ELF-1 (cell line): ENCODE measurements around the gene EML2.
A peak's percentile ranks its signal among the peaks of the same experiment; 100 is the strongest.
"Not testable (repeated sequence)": the region's sequence is repeated elsewhere in the genome, so short reads cannot be mapped to it uniquely, and the experiment has no call there.

Source experiments
- DNase-seq: peaks from one replicate; pipeline ENCODE4 v3.0.0-alpha.2; 2016; ENCODE audit warnings: low read depth, low spot score

EML2 gene, protein sequence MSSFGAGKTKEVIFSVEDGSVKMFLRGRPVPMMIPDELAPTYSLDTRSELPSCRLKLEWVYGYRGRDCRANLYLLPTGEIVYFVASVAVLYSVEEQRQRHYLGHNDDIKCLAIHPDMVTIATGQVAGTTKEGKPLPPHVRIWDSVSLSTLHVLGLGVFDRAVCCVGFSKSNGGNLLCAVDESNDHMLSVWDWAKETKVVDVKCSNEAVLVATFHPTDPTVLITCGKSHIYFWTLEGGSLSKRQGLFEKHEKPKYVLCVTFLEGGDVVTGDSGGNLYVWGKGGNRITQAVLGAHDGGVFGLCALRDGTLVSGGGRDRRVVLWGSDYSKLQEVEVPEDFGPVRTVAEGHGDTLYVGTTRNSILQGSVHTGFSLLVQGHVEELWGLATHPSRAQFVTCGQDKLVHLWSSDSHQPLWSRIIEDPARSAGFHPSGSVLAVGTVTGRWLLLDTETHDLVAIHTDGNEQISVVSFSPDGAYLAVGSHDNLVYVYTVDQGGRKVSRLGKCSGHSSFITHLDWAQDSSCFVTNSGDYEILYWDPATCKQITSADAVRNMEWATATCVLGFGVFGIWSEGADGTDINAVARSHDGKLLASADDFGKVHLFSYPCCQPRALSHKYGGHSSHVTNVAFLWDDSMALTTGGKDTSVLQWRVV

DNA sequence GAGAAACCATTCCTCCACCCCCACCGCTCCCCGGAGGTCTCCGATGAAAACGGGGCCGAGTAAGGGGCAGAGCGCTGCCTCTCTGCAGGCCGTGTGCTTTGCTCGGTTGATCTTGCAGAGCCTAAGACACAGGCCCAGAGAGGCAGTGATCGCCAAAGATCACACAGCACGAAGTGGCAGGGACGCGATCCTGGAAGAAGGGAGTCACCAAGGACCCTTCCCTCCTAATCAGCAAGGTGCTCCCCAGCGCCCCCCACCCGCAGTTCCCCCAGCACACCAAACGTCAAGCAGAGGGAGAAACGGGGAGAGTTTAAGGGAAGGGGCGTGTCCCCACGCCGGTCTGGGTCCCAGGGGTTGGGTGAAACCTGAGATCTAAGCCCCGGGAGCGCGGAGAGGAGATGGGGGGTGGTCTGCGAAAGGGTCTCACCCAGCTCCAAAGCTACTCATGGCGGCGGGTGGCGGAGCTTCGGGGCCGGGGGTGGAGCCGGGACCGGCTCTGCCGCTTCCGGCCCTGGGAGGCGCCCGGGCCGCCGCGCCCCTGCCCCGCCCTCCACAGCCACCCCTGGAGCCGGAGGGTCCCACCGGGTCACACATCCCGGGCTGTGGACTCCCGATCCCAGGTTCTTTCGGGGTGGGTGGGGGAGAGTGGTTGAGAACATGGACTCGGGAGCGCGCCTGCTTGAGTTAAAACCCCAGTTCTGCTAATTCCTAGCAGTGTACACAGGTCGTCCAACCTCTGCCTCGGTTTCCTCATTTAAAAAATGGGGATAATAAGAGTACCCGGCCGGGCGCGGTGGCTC is at the start of gene EML2:
Gene EML2, minus strand, starts transcription at position 468 of the 800 bp plus-strand sequence. Its CDS starts 21 bp downstream, at position 447.
- DNase-seq, result peak; percentile 89

DNA sequence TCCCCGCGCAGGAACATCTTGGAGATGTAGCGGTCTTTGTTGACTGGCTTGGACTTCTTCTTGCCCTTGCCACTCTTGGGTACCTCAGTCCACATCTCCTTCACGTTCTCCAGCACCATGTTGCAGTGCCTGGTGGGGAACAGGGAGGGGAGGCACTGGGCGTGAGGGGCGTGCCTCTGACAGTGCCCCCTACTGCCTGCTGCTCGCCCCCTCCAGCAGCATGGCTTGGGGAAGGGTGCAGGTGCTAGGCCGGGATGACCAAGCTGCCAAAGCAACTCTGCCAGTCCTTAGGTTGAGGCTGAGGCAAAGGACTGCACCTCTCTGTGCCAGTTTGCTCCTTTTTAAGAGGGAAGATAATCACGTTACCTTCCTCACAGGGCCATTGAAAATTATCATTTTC is 48.4 kb upstream of the EML2 start:
- no peak for DNase-seq

DNA sequence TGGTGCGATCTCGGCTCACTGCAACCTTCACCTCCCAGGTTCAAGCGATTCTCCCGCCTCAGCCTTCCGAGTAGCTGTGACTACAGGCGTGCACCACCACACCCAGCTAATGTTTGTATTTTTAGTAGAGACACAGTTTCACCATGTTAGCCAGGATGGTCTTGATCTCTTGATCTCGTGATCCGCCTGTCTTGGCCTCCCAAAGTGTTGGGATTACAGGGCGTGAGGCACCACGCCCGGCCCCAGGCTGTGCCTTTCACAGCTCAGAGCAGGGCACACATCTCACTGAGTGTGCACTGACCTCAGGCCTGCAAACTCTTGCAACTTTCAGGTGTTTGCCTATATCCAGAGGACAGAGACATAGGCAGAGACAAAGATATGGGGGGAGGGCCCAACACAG is 45.8 kb upstream of the EML2 start:
- not testable (repeated sequence) for DNase-seq

DNA sequence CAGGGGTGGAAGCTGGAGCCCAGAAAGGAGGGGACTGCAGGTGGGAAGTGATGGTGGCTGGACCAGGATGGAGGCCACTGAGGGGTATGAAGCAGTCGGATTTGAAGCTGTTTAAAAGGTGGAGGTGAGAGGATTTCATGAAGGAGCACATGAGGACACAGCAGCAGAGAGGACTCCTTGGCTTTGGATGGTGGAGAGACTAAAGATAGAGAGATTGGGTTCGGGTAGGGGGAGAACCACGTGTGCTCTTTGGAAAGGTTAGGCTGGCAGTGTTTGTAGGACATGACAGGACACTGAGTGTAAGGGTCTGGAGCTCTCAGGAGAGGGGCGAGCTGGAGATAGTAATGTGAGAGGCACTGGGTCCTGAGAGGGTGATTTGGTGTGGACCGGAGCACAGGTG is 43.7 kb upstream of the EML2 start:
- no peak for DNase-seq

DNA sequence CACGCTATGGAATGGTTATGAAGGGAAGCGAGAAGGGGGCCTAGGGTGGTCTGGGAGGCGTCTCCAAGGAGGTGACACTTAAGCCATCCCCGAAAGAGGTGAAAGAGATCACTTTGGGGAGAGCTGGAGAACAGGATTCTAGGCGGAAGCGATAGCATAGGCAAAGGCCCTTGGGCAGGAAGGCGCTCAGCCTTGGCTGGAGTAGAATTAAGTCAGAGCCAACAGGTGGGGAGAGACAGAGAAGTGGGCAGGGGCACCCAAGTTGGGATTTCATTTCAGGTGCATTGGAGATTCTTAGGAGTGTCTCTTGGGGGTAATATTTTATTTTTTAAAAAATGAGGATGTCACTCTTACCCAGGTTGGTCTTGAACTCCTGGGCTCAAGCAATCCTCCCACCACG is 42.9 kb upstream of the EML2 start:
- DNase-seq, result no peak

DNA sequence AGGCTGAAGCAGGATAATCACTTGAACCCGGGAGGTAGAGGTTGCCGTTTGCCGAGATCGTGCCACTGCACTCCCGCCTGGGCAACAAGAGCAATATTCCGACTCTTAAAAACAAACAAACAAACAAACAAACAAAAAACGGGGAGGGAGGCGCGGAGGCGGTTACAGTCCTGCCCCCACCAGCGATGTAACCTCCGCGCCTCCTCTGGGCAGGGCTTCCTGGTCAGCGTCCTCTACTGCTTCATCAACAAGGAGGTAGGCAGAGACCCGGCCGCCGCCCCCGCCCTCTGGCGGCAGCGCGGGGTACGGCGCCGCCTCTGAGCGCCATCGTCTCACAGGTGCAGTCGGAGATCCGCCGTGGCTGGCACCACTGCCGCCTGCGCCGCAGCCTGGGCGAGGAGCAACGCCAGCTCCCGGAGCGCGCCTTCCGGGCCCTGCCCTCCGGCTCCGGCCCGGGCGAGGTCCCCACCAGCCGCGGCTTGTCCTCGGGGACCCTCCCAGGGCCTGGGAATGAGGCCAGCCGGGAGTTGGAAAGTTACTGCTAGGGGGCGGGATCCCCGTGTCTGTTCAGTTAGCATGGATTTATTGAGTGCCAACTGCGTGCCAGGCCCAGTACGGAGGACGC is 42.3 kb upstream of the EML2 start:
- peak; percentile 97 for DNase-seq

DNA sequence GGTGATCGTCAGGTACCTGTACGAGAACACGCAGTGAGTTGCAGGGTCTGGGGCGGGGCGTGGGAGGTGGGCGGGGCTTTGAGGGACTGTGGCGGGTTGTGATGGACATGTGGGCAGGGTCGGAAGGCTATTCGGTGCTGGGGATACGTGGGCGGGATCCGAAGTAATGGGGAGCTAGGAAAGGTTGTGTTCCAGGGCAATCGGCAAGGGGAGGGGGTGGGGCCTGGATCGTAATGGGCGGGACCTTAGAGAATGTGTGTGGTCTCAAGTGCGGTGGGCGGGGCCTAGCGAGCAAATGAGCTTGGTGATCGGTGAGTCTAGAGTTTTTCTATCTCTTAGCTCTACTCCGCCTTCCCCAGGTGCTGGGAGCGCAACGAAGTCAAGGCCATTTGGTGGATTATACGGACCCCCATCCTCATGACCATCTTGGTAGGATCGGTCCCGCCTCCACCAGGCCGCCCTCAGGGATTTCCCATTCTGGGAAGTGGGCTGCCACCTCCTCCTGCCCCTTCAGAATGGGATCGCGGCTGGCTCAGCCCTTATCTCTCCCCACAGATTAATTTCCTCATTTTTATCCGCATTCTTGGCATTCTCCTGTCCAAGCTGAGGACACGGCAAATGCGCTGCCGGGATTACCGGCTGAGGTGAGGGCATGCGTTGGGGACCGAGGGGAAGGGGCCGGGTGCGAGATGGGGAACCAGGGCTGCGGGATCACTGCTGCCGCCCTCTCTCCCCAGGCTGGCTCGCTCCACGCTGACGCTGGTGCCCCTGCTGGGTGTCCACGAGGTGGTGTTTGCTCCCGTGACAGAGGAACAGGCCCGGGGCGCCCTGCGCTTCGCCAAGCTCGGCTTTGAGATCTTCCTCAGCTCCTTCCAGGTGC is 38.4 kb upstream of the EML2 start:
- DNase-seq, result peak; percentile 98

DNA sequence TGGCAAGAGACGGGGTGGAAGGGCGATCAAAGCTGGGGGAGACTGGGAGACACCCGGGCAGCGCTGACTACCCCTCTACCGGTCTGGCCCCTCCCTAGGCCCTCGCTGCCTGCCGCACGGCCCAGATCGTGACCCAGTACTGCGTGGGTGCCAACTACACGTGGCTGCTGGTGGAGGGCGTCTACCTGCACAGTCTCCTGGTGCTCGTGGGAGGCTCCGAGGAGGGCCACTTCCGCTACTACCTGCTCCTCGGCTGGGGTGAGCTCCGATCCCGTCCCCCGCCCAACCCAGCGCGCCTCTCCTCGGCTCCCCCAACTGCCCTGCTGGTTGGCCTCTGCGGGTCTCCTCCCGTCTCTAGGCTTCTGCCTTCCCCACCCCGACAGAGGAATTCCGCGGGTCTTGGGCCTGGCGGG is 37.7 kb upstream of the EML2 start:
- peak; percentile 56 for DNase-seq

DNA sequence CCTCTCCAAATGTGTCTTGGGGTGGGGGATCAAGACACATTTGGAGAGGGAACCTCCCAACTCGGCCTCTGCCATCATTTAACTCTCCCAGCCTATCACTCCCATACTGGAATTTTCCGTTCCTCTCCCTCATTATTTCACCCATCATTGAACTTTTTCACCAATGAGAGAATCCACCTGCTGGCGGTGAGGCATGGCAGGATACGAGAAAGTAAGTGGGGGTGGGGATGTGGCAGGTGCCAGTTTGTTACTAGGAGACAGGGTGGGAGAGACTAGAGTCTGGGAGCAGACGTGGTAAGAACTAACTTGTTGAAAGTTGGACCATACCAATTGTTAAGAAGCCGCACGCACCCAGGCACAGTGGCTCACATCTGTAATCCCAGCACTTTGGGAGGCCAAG is 35.7 kb upstream of the EML2 start:
- no peak for DNase-seq

DNA sequence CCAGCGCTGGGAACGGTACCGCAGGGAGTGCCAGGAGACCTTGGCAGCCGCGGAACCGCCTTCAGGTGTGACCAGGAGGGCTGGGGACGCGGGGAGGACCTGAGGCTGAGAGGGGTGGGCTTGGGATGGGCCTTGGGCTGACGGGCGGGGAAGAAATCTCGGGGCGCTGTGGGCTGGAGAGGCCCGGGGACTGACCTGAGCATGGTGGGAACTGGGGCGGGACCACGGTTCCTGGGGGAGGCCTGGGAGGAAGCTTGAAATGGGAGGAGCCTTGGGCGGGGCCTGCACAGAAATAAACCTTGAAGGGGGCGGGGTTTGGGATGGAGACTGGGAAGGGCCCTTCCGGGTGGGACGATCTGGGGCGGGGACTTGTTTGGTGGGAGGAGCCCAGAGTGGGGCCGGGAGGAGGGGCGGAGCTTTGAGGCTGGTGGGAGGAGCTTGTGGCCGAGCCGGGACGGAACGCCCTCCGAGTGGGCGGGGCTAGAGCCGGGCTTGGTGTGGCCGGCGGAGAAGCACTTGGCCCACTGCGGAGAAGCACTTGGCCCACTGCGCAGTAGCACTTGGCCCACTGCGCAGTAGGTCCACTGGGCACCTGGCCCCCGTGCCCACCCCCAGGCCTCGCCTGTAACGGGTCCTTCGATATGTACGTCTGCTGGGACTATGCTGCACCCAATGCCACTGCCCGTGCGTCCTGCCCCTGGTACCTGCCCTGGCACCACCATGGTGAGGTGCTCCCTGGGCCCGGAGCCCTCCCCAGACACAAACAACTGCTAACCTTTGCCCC is 31.7 kb upstream of the EML2 start:
- DNase-seq, result peak; percentile 93

DNA sequence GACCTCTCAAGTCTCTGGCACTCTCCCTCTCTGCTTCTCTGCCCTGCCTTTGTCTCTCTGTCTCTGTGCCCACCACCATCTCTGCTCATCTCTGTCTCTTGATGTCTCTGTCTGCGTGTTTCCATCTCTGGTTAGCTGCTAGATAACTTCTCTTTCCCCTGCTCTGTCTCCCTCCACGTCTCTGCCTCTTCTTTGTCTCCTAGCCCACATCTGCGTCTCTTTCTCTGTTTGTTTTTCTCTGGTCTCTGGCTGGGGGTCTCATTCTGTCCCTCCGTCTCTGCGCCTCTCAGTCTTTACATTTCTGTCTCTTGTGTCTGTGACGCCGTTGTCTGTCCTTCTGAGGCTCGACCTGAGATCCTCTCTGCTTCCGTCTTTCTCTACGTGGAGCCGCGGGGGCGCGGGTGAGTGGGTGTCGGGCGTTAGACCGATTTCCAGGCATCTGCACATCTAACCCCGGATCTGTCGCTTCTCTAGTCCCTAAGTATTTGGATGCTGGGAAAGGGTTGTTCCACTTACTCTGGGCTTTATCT is 29.2 kb upstream of the EML2 start:
- DNase-seq, result no peak

DNA sequence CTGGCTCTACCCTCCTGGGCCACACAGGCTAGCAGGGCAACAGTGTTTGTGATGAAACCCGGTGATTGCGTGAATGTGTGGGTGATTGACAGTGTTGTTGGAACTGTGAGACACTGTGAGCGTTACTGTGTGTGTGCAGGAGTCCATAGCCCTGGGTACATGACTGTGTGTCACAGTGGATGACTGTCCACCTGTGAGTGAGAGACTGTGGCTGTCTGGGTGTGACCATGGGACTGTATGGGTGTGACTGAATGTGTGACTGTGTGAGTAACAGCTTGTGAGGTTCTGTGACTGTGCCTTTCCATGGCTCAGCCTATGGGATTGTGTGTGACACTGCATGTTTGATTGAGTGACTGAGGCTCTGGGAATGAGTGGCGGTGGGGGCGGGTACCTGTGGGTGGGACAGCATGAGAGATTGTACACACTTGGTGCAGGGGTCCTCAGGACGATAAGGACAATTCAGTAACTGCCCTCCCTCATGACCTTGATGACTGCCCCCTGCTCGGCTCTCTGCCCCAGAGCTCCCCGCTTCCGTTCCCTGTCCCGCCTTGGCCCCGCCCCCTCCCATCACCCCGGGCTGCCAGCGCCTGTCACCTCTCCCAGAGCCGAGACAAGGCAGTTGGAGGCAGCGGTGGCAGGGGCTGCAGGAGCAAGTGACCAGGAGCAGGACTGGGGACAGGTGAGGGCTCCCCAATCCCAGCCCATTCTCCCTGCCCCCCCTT is 28.6 kb upstream of the EML2 start, which contains the start of gene GIPR:
Gene GIPR, plus strand, starts transcription at position 602 of the 722 bp plus-strand sequence. CDS start 1,300 bp downstream, outside the sequence.
- DNase-seq, result peak; percentile 40

DNA sequence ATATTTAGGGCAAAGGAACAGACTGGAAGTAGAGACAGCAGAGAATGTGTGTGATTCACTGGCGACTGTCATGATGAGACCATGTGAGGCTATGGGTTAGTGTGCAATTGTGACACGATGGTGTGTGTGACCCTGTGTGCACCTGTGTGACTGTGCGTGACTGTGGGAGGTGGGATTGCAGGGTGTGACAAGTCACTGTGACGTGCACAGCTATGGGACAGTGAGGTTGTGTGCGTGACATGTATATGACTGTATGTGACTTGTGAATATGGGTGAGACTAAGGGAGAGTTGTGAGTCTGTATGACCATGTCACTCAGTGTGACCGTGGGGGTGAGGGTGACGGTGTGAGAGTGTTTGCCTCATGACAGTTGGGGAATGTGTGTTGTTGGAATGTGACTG is 25.4 kb upstream of the EML2 start:
- DNase-seq, result no peak

DNA sequence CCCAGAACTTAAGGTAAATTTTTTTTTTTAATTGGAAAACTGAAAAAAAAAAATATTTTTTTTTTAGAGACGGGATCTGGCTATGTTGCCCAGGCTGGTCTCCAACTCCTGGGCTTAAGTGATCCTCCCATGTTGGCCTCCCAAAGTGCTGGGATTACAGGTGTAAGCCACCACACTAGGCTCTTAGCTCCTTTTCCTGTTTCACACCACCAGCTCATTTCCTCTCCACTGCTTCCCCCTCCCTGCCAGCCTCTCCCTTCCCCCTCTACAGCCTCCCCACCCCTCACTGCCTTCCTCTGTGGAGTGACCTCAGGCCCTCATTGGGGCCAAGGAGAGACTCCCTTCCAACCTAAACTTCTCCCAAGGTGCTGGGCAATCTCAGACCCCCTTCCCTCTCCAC is 24.6 kb upstream of the EML2 start:
- DNase-seq, result no peak

DNA sequence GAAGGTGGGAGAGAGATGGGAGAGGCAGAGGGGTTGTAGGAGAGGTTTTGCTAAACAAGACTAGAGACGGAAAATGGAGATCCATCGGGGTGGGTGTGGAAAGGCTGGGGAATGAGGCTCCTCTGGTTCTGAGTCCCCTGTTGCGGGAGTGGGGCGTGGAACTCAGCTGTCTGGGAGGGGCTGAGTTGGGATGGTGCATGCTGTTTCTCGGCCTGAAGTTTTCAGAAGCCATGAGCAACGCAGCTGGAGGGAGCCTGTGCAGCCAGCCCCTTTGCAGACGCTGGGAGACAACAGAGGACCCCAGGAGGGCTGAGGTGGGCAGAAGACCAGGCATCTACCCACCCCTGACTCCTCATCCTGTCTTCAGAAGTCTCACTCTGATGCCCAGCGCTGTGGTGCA is 21.4 kb upstream of the EML2 start:
- DNase-seq, result no peak

DNA sequence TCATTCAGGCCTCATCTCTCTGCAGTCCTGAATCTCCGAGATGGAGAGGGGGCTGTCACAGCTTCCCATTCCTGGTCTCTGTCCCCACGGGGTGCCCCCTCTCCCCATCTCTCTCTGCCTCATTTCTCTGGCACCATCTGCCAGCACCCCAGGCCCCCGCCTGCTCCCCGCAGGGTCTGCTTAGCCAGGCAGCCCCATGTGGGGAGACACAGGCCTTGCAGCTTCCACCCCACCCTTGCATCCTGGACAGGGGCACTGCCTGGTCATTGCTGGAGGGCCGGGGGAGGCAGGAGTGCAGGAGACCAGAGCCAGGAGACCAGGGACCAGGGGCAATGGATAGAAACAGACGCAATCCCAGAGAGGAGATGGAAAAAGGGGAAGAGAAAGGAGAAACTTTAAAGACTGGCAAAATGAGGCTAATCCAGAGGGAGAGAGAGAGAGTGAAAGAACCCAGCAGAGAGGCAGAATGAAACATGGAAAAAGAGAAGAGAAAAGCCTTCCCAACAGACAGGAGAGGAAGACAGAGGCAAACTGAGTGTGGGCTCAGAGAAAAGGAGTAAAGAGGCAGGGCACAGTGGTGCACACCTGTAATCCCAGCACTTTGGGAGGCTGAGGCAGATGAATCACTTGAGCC is 20.0 kb upstream of the EML2 start:
- no peak for DNase-seq

DNA sequence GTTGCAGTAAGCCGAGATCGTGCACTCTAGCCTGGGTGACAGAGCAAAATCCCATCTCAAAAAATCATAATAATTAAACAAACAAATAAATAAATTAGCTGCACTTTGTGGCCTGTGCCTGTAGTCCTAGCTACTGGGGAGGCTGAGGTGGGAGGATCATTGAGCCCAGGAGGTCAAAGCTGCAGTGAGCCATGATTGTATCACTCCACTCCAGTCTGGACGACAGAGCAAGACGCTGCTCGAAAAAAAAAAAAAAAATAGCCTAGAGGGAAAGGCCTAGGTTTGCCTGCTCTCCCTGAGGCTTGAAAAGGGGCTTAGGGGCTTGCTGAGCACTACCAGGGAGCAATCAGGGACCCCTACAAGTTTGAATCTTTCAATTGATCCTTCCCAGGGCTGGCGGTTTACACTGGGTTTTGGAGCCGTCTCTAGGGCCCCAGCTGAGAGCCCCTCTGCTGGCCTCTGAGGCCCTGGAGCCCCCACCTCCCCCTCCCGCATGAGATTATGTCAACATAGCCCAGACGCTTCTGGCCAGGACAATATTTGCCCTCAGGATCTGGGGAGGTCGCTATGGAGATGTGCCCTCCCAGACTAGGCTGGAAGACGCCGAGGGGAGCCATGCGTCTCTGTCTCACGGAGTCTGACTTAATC is 18.4 kb upstream of the EML2 start:
- peak; percentile 40 for DNase-seq

DNA sequence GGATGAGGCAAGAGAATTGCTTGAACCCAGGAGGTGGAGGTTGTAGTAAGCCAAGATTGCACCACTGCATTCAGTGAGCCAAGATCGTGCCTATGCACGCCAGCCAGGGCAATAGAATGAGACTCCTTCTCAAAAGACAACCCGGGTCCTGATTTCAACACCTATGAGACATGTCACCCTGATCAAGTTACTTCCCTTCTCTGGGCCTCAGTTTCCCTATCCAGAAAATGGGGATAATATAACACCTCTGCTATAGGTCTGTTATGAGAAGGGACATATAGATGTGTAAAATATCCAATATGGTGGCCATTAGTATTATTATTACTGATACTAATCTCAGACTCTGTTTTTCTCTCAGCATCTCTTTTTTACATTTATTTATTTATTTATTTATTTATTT is 15.9 kb upstream of the EML2 start:
- no peak for DNase-seq
